Subcutaneous adipose tissue (tissue), 4 donors: ENCODE measurements around the gene RAPSN. TPM values are rescaled to one million over a fixed set of nuclear protein-coding genes. Genes with fewer than 3 reads are reported as not detected.

ENCODE experiments used
- CTCF ChIP-seq: fragments of 450-650 bp; IDR thresholded peaks from one replicate; pipeline ENCODE4 v1.5.1; 2016; ENCODE audit warnings: low read depth, mild to moderate bottlenecking, control low read depth, antibody characterized with exemption, moderate library complexity
- small RNA-seq: library from RNA; depleted of rRNA; stranded (forward); fragments of <200 nt; gene quantifications from one replicate; pipeline ENCODE3, GENCODE V24; 2016
- total RNA-seq, 4 donors: library from RNA; depleted of rRNA; stranded (reverse); fragments of >200 nt; gene quantifications; one replicate each; pipeline ENCODE4 v1.1.0, GENCODE V29; 2016

The RAPSN gene
- total RNA-seq, 4 donors from 2014 or later: not detected

GRCh38 chr11:47391711-47392432 lies 57.1 kb downstream of the RAPSN start:
- no peak for TF ChIP-seq CTCF

GRCh38 chr11:47391077-47391583 lies 57.8 kb downstream of the RAPSN start:
- no peak for TF ChIP-seq CTCF

DNA sequence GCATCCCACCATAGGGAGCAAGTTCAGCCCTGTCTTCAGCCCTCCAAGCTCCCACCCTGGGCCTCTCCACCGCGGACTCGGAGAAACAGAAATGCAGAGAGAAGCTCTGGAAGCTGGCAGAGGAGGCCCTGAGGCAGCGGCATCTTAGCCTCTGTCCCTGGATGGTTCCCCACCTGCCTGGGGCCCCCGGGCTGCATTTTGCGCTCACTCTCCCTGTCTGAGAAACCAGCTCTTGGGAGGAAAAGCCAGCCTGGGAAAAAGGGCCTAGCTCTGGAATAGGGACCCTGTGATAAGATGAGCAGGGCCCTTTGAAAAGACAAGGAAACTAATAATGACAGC lies 58.5 kb downstream of the RAPSN start:
- no peak for TF ChIP-seq CTCF

GRCh38 chr11:47389577-47390421 lies 59.1 kb downstream of the RAPSN start:
- no peak for TF ChIP-seq CTCF

DNA sequence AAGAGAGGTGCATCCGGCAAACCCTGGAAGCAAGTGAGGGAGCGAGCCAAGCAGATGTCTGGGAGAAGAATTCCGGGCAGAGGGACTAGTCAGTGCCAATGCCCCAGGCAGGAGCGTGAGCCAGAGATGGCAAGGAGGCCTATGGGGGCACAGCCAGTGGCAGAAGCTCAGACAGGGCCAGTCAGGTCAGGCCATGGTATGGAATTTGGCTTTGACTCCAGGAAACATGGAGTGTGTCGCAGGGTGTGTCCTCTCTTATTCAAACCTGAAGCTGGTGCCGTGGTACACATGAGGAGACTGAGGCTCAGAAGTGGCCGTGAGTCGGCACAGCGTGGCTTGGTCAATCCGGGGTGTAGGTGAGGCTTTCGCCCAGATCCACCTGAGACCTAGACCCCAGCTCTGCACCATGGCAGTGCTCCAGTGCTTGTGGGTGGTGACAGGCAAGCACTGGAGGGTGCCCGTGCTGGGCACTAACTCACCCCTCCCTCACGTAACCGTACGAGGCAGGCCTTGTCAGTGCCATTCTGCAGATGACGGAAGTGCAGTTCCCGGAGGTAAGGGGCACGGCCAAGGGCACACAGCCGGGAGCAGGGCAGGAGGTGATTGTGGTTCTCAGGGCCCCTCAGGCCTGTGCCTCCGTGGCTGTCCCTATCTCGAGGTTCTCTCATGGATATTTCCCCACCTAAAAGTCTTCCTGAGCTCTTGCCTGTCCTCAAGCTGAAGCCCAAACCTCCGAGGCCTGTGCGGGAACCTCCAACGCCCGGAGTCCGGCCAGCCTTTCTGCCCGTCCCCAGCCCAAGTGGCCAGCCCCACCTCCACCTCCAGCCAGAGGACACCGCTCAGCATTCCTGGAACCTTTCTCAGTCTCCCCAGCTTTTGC lies 60.0 kb downstream of the RAPSN start:
- no peak for TF ChIP-seq CTCF

- no peak for TF ChIP-seq CTCF
Observed at GRCh38 chr11:47387944-47388696, 60.8 kb downstream of the RAPSN start.

Small RNAs within 50 kb of the gene (small RNA-seq; reads per million reads assigned to genes)
- not detected for gene MIR4487

Other genes with a start within 250 kb of the RAPSN start
- 10 to 100 TPM; 17.9 to 40.1 (median 34.5) TPM for gene DDB2, start 234.2 kb downstream of the RAPSN start, total RNA-seq
- gene ACP2, start 200.3 kb downstream of the RAPSN start, total RNA-seq: 100 to 1,000 TPM in 1 of 4 donors, 10 to 100 TPM in 3; 30.7 to 116 (median 42.3) TPM
- 100 to 1,000 TPM in 2 of 4 donors, 10 to 100 TPM in 2; 51.5 to 273 (median 139) TPM for gene NR1H3, start 191.1 kb downstream of the RAPSN start, total RNA-seq
- gene MADD, start 179.0 kb downstream of the RAPSN start, total RNA-seq: 10 to 100 TPM; 21.0 to 52.2 (median 44.6) TPM
- under 1 TPM in 1 of 4 donors, not detected in 3; 0.17 TPM for gene MYBPC3, start 96.4 kb downstream of the RAPSN start, total RNA-seq
- gene SPI1, start 70.6 kb downstream of the RAPSN start, total RNA-seq: 10 to 100 TPM; 20.3 to 92.3 (median 32.6) TPM
- 10 to 100 TPM; 21.2 to 52.6 (median 46.0) TPM for gene SLC39A13, start 40.5 kb downstream of the RAPSN start, total RNA-seq
- 100 to 1,000 TPM in 2 of 4 donors, 10 to 100 TPM in 2; 67.3 to 156 (median 102) TPM for gene PSMC3, start 22.7 kb downstream of the RAPSN start, total RNA-seq
- 100 to 1,000 TPM in 3 of 4 donors, 10 to 100 TPM in 1; 93.8 to 153 (median 121) TPM for gene CELF1, start 104.0 kb upstream of the RAPSN start, total RNA-seq
- gene PTPMT1, start 116.5 kb upstream of the RAPSN start, total RNA-seq: 100 to 1,000 TPM; 109 to 208 (median 121) TPM
- 10 to 100 TPM in 3 of 4 donors, 1 to 10 TPM in 1; 9.6 to 20.3 (median 18.3) TPM for gene KBTBD4, start 129.8 kb upstream of the RAPSN start, total RNA-seq
- gene NDUFS3, start 129.9 kb upstream of the RAPSN start, total RNA-seq: 10 to 100 TPM; 52.0 to 73.8 (median 53.7) TPM
- gene FAM180B, start 137.5 kb upstream of the RAPSN start, total RNA-seq: 1 to 10 TPM in 3 of 4 donors, under 1 TPM in 1; 0.82 to 4.6 (median 1.7) TPM
- 1 to 10 TPM in 3 of 4 donors, under 1 TPM in 1; 0.82 to 2.6 (median 1.3) TPM for gene C1QTNF4, start 145.3 kb upstream of the RAPSN start, total RNA-seq
- 10 to 100 TPM; 43.3 to 66.4 (median 44.7) TPM for gene MTCH2, start 193.4 kb upstream of the RAPSN start, total RNA-seq